GM23338 (cell line): ENCODE measurements around the gene REEP1.

ENCODE experiments used
- CTCF ChIP-seq, 2 experiments: fragments of 200-600 bp in 1 of 2; sonication (generic) in 1 of 2; conservative IDR thresholded peaks; 2 replicates each; pipeline versions ENCODE4 v1.5.1 to v1.6.1; 2016 to 2017; ENCODE audit warnings: antibody characterized with exemption in 2 of 2, low read depth in 2 of 2, mild to moderate bottlenecking in 2 of 2, moderate library complexity in 1 of 2
- EZH2 ChIP-seq: fragments of 200-600 bp; sonication (generic); IDR thresholded peaks from one replicate; pipeline ENCODE4 v1.8.0; 2017; ENCODE audit warnings: antibody characterized with exemption, mild to moderate bottlenecking, low read depth; ENCODE audit not compliant: unreplicated experiment
- EZH2phosphoT487 ChIP-seq: fragments of 200-600 bp; sonication (generic); IDR thresholded peaks from one replicate; pipeline ENCODE4 v1.8.1; 2018; ENCODE audit warnings: antibody characterized with exemption; ENCODE audit not compliant: unreplicated experiment
- JUNB ChIP-seq: IDR thresholded peaks from one replicate; pipeline ENCODE4 v1.6.1; 2016; ENCODE audit warnings: antibody characterized with exemption; ENCODE audit not compliant: unreplicated experiment
- POLR2AphosphoS5 ChIP-seq: IDR thresholded peaks from 2 replicates; pipeline ENCODE4 v1.6.1; 2016; ENCODE audit warnings: antibody characterized with exemption, low read depth

DNA sequence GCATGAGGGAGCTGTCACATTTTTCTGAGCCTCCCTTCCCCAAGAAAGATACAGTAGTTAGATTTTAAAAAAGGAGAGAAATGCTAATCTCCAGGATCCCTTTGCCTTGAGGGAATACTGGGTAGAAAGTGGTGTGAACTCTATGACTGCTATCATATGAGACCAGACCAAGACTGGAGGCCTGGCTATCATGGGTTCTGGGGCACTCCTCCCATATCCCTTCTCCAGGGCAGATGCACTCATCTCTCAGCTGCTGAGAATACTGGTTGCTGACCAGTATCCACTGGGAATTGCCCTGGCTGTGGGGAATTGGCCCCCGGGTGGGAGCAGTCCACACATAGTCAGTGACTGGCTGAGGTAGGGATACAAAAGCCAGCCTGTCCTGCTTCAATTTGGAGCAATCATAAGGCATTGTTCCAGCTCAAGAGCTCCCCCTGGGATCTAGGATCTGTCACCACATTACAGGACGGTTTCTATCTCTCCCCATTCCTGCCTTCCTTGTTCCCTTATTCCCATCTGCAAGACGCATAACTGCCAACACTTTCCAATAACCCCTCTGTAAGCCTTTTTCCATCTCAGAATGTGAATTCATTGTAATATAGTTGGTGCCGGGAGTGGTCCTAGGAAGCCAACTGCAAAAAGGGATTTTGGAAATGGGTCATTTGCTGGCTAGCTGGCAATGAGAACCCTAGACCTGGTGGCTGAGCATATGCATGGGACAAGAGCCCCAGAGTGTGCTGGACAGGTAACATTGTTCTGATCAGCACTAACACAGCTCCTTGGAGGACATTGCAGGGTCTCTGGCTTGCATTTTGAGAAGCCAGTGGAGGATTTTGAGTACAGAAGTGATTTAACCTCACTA, 35.4 kb upstream of the REEP1 start:
- TF ChIP-seq POLR2AphosphoS5 (no peak), EZH2phosphoT487 (no peak), CTCF (conservative IDR thresholded peaks at IDR 0.05; ENCODE audit: low read depth in 2 of 2) (peak; percentile 69 to 82), EZH2 (no peak), JUNB (no peak)
